GM11168 (cell line): ENCODE results near the gene ACP3.

ENCODE experiments used
- in situ Hi-C: fragments of 300-500 bp; cut with MboI; formaldehyde crosslinking; loops from one replicate; pipeline ENCODE4 v1.12.0; 2022; ENCODE audit warnings: low sequenced_read_pairs; ENCODE audit not compliant: unreplicated experiment

Gene ACP3

GRCh38 chr3:132401255-132401654, 84.0 kb downstream of the ACP3 start:
- in situ Hi-C loops = loop anchor here (5.0 kb wide), 1 partner anchor 54 kb away; no protein-coding TSS in a partner anchor

GRCh38 chr3:132404276-132404675, 87.1 kb downstream of the ACP3 start:
- in situ Hi-C loops = loop anchor here (5.0 kb wide), 1 partner anchor 57 kb away; no protein-coding TSS in a partner anchor

- in situ Hi-C loops = no loop called here
Observed at GRCh38 chr3:132405188-132405587, 88.0 kb downstream of the ACP3 start.

- in situ Hi-C loops = no loop called here
Observed at GRCh38 chr3:132405609-132406299, 88.5 kb downstream of the ACP3 start.

GRCh38 chr3:132406587-132406986, 89.4 kb downstream of the ACP3 start:
- in situ Hi-C loops = no loop called here

GRCh38 chr3:132407025-132407424, 89.8 kb downstream of the ACP3 start:
- in situ Hi-C loops = no loop called here
